Suprapubic skin (tissue), 4 donors: ENCODE data around the gene TBRG1.

Source experiments
- CTCF ChIP-seq, 2 donors: fragments of 200-600 bp in 1 of 2; fragments of 450-650 bp in 1 of 2; sonication (generic) in 1 of 2; IDR thresholded peaks; one replicate each; pipeline ENCODE4 v1.5.1; 2016 to 2019; ENCODE audit warnings: antibody characterized with exemption in 2 of 2, mild to moderate bottlenecking in 1 of 2, moderate library complexity in 1 of 2
- EP300 ChIP-seq: sonication (generic); formaldehyde crosslinking; IDR thresholded peaks from one replicate; pipeline ENCODE4 v1.6.1; 2017; ENCODE audit warnings: antibody characterized with exemption
- POLR2A ChIP-seq, 2 donors: fragments of 450-650 bp; IDR thresholded peaks; one replicate each; pipeline ENCODE4 v1.6.1; 2017; ENCODE audit warnings: antibody characterized with exemption in 2 of 2, mild to moderate bottlenecking in 2 of 2, moderate library complexity in 2 of 2
- POLR2AphosphoS5 ChIP-seq, 3 donors: sonication (generic); formaldehyde crosslinking; IDR thresholded peaks; one replicate each; pipeline ENCODE4 v1.6.1; 2017; ENCODE audit warnings: antibody characterized with exemption in 3 of 3

- no peak for TF ChIP-seq CTCF (IDR thresholded peaks at IDR 0.05)
- no peak for TF ChIP-seq POLR2AphosphoS5 (IDR thresholded peaks at IDR 0.05)
- TF ChIP-seq POLR2A (IDR thresholded peaks at IDR 0.05) = no peak
- no peak for TF ChIP-seq EP300
These were observed 20.0 kb downstream of the TBRG1 start for GRCh38 chr11:124642628-124643027.
